ENCODE measurements around the gene OSBPL5.

DNA sequence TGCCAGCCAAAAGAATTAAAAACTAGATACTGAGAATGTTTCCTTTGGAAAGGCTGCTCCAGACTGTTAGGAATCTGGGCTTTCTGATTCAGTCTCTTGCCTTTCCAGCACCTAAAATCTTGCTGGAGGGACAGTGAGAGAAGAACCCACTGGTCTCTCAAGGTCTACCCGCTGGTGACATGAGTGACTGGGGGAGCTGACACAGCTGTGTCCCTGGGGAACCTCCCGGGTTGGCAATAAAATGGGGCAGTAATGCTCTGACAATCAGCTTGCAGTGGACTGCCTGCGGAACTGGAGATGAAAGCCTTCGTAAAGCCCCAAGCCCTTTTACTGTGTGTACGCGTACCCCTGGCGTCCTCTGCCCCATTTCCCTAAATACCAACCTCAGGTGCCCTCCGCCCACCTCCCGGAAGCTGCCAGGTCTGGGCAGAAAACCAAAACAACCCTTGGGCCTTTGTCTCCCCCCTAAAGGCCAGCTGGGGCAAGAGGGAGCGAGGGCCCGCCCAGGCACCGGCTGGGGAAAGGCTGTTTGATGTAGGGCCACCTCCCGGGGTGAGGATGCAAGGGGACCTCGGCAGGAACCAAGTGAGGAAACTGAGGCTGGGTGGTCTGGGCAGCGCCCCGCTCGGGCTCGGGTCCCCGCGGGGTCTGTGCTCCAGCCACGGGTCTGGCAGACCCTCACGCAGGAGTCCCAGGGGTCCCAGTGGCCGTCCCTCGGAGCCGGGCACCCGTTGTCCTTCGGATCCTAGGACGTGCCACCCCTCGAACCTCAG, 108.6 kb downstream of the OSBPL5 start:
- TF ChIP-seq, protein P1, sequence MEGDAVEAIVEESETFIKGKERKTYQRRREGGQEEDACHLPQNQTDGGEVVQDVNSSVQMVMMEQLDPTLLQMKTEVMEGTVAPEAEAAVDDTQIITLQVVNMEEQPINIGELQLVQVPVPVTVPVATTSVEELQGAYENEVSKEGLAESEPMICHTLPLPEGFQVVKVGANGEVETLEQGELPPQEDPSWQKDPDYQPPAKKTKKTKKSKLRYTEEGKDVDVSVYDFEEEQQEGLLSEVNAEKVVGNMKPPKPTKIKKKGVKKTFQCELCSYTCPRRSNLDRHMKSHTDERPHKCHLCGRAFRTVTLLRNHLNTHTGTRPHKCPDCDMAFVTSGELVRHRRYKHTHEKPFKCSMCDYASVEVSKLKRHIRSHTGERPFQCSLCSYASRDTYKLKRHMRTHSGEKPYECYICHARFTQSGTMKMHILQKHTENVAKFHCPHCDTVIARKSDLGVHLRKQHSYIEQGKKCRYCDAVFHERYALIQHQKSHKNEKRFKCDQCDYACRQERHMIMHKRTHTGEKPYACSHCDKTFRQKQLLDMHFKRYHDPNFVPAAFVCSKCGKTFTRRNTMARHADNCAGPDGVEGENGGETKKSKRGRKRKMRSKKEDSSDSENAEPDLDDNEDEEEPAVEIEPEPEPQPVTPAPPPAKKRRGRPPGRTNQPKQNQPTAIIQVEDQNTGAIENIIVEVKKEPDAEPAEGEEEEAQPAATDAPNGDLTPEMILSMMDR (IDR thresholded peaks at IDR 0.05), result no peak
- TF ChIP-seq ZFX (IDR thresholded peaks at IDR 0.05; ENCODE audit: borderline replicate concordance), result no peak
